Hepatocyte (in vitro differentiated cells): ENCODE measurements around the gene CBFA2T3. TPM values are rescaled to one million over a fixed set of nuclear protein-coding genes. Genes with fewer than 3 reads are reported as not detected.

ENCODE experiments used
- DNase-seq: peaks from one replicate; pipeline ENCODE4 v3.0.0-alpha.2; 2016; ENCODE audit warnings: low spot score
- H2AFZ ChIP-seq: fragments of 200-600 bp; sonication (generic); 2 replicates; pipeline ENCODE4 v1.6.0; 2016; ENCODE audit warnings: antibody characterized with exemption, mild to moderate bottlenecking
- H3K27ac ChIP-seq: fragments of 200-600 bp; sonication (generic); 2 replicates; pipeline ENCODE4 v1.5.1; 2016; ENCODE audit warnings: mild to moderate bottlenecking
- H3K27me3 ChIP-seq: fragments of 200-600 bp; sonication (generic); 2 replicates; pipeline ENCODE4 v1.6.1; 2016
- H3K36me3 ChIP-seq: fragments of 200-600 bp; sonication (generic); replicated peaks from 2 replicates; pipeline ENCODE4 v1.5.1; 2016; ENCODE audit warnings: low read depth; ENCODE audit not compliant: insufficient read depth
- H3K4me1 ChIP-seq: fragments of 200-600 bp; sonication (generic); 2 replicates; pipeline ENCODE4 v1.5.1; 2016; ENCODE audit warnings: mild to moderate bottlenecking, moderate library complexity; ENCODE audit not compliant: insufficient read depth
- H3K4me2 ChIP-seq: fragments of 200-600 bp; sonication (generic); 2 replicates; pipeline ENCODE4 v1.6.0; 2016
- H3K4me3 ChIP-seq: fragments of 200-600 bp; sonication (generic); 2 replicates; pipeline ENCODE4 v1.5.1; 2016; ENCODE audit warnings: mild to moderate bottlenecking
- H3K79me2 ChIP-seq: fragments of 200-600 bp; sonication (generic); 2 replicates; pipeline ENCODE4 v1.6.0; 2017; ENCODE audit warnings: mild to moderate bottlenecking
- H3K9me2 ChIP-seq: fragments of 200-600 bp; sonication (generic); replicated peaks from 2 replicates; pipeline ENCODE4 v1.6.0; 2017; ENCODE audit warnings: mild to moderate bottlenecking; ENCODE audit not compliant: insufficient read depth
- H3K9me3 ChIP-seq: fragments of 200-600 bp; sonication (generic); 2 replicates; pipeline ENCODE4 v1.5.1; 2016; ENCODE audit warnings: low read depth, mild to moderate bottlenecking
- H4K20me1 ChIP-seq: fragments of 200-600 bp; sonication (generic); 2 replicates; pipeline ENCODE4 v1.6.0; 2016; ENCODE audit warnings: mild to moderate bottlenecking; ENCODE audit not compliant: insufficient read depth, poor library complexity, severe bottlenecking
- EZH2 ChIP-seq: fragments of 200-600 bp; sonication (generic); IDR thresholded peaks from 2 replicates; pipeline ENCODE4 v1.6.1; 2016; ENCODE audit warnings: antibody characterized with exemption, mild to moderate bottlenecking, borderline replicate concordance
- EZH2phosphoT487 ChIP-seq: fragments of 200-600 bp; sonication (generic); IDR thresholded peaks from one replicate; pipeline ENCODE4 v1.6.1; 2018; ENCODE audit warnings: antibody characterized with exemption, mild to moderate bottlenecking, low read depth, moderate library complexity; ENCODE audit not compliant: unreplicated experiment, severe bottlenecking
- WGBS: methylation state at CpG from one replicate; pipeline ENCODE4 v1.1.6; 2016; ENCODE audit warnings: low lambda C conversion rate; ENCODE audit errors: missing lambda C conversion rate; 5-methylcytosine and 5-hydroxymethylcytosine counted together
- polyA plus RNA-seq: library from polyadenylated mRNA; unstranded; fragments of >200 nt; fragmentation: Nextera tagmentation; extraction: Ambion mirVana; gene quantifications from 2 replicates; pipeline ENCODE4 v1.2.1, GENCODE V29; 2016
- total RNA-seq: library from RNA; depleted of rRNA; stranded (reverse); fragments of >200 nt; gene quantifications from 2 replicates; pipeline ENCODE4 v1.2.3, GENCODE V29; 2014
- TF ChIP-seq, protein P1 (sequence below): fragments of 200-600 bp; sonication (generic); IDR thresholded peaks from 2 replicates; pipeline ENCODE4 v1.5.1; 2016; ENCODE audit warnings: antibody characterized with exemption, mild to moderate bottlenecking; ENCODE audit not compliant: poor library complexity

CBFA2T3 gene
- total and polyA plus RNA-seq, 2 experiments from 2014 or later, result 0.07 to 1.5 TPM

DNA sequence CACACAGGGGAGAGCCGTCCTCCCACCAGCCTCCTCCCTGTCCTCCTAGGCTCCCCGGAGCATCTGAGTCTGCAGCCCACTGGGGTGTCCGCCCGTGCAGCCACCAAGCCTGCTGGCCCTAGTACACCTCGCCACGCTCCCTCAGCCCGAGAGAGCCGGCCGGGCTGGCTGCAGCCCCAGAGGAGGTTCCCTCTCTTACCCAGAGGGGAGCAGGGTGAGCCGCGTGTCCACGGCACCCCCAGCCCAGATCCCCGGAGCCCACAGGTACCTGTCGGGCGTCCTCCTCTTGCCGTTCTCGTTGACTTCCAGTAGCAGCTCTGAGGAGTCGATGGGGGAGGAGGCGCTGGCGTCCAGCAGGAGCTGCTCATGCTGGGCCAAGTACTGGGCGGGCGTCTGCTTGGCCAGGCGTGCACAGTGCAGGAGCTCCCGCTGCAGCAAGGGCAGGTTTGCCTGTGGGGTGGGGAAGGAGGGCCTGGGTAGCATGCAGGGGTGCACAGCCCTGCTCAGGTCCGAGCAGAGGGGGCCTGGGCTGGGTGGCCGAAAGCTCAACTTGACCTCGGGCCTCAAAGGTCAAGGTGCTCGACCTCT lies 91.2 kb downstream of the CBFA2T3 start:
- H3K9me2 ChIP-seq, result no peaks in the 10 kb centered on the region
- WGBS, result 92% methylated on average over 27 of the region's 28 CpGs
- TF ChIP-seq, protein P1, sequence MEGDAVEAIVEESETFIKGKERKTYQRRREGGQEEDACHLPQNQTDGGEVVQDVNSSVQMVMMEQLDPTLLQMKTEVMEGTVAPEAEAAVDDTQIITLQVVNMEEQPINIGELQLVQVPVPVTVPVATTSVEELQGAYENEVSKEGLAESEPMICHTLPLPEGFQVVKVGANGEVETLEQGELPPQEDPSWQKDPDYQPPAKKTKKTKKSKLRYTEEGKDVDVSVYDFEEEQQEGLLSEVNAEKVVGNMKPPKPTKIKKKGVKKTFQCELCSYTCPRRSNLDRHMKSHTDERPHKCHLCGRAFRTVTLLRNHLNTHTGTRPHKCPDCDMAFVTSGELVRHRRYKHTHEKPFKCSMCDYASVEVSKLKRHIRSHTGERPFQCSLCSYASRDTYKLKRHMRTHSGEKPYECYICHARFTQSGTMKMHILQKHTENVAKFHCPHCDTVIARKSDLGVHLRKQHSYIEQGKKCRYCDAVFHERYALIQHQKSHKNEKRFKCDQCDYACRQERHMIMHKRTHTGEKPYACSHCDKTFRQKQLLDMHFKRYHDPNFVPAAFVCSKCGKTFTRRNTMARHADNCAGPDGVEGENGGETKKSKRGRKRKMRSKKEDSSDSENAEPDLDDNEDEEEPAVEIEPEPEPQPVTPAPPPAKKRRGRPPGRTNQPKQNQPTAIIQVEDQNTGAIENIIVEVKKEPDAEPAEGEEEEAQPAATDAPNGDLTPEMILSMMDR, result no peak
- TF ChIP-seq EZH2phosphoT487, result no peak
- TF ChIP-seq EZH2, result no peak
- H4K20me1 ChIP-seq, result no peaks in the 10 kb centered on the region
- no peak for DNase-seq
- H3K36me3 ChIP-seq, result no peaks in the 10 kb centered on the region
- no peak overlapping the region for H2AFZ ChIP-seq
- H3K4me2 ChIP-seq, result no peak overlapping the region
- no peak overlapping the region for H3K27ac ChIP-seq
- H3K4me1 ChIP-seq, result peaks cover 12% of the 10 kb centered on the region
- H3K4me3 ChIP-seq, result no peak overlapping the region
- no peaks in the 10 kb centered on the region for H3K27me3 ChIP-seq
- no peaks in the 10 kb centered on the region for H3K79me2 ChIP-seq
- no peaks in the 10 kb centered on the region for H3K9me3 ChIP-seq

DNA sequence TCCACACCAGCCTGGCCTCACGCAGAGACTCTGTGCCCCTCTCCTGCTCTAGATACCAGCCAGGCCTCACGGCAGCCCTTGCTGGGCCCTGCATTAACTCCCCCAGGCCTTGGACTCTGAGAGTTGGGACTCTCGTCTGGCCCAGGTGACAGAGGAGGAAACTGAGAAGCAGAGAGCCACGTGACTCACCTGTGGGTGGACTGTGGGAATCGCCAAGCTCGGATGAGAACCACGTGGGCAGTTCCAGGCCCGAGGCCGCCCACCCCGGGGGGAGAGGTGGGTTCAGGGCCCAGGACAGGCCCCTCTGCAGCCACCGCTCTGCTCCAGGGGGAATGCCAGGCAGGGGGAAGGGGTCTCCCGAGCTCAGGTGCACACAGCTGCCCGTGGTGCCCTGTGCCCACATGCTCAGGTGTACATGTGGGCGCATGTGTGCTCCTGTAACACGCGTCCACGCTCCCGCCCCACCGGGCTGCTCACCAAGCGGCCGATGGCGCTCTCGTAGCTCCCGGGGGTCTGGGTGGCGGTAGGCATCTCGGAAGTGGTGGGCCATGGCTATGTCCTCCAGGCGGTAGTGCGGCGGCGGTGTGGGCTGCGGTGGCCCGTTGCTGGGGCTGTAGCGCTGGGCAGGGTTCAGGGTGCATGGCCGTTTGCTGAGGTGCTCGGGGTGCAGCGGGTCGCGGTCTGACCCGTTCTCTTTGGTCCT lies 92.3 kb downstream of the CBFA2T3 start:
- H3K36me3 ChIP-seq, result no peaks in the 10 kb centered on the region
- H2AFZ ChIP-seq, result no peak overlapping the region
- no peaks in the 10 kb centered on the region for H3K9me2 ChIP-seq
- no peaks in the 10 kb centered on the region for H3K27me3 ChIP-seq
- no peaks in the 10 kb centered on the region for H4K20me1 ChIP-seq
- no peak overlapping the region for H3K27ac ChIP-seq
- no peaks in the 10 kb centered on the region for H3K79me2 ChIP-seq
- DNase-seq, result no peak
- TF ChIP-seq EZH2phosphoT487 (no peak), EZH2 (no peak)
- TF ChIP-seq, protein P1, result no peak
- H3K4me2 ChIP-seq, result no peak overlapping the region
- WGBS, result 95% methylated on average over 35 of the region's 39 CpGs
- H3K4me1 ChIP-seq, result peaks cover 15% of the 10 kb centered on the region
- H3K4me3 ChIP-seq, result no peak overlapping the region
- H3K9me3 ChIP-seq, result no peaks in the 10 kb centered on the region

DNA sequence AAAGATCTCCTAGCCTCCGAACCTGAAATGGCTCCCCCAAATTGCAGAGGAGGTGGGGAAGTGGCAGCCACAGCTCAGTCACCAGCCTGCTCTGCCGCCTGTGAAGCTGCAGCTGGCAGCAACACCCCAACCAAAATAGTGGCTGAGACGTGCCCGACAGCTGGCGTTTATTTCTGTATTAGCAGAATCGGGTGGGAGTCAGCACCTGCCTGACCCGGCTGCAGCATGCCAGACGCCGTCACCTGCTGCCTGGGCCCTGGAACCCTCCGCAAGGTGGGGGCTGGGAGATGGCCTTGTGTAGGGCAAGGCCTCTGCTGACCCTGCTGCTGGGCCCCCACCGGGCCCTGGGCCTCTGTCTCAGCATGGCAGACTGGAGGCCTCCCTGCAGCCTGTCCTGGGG lies 93.1 kb downstream of the CBFA2T3 start:
- no peaks in the 10 kb centered on the region for H4K20me1 ChIP-seq
- no peak overlapping the region for H3K27ac ChIP-seq
- no peak overlapping the region for H3K4me2 ChIP-seq
- no peaks in the 10 kb centered on the region for H3K79me2 ChIP-seq
- H3K9me3 ChIP-seq, result no peaks in the 10 kb centered on the region
- H3K4me3 ChIP-seq, result no peak overlapping the region
- no peak overlapping the region for H2AFZ ChIP-seq
- DNase-seq, result no peak
- H3K9me2 ChIP-seq, result no peaks in the 10 kb centered on the region
- peaks cover 15% of the 10 kb centered on the region for H3K4me1 ChIP-seq
- no peaks in the 10 kb centered on the region for H3K36me3 ChIP-seq
- WGBS, result 84% methylated on average over 11 of the region's 11 CpGs
- no peak for TF ChIP-seq EZH2
- no peak for TF ChIP-seq EZH2phosphoT487
- TF ChIP-seq, protein P1, result no peak
- no peaks in the 10 kb centered on the region for H3K27me3 ChIP-seq
